Karpas-422 (cell line): ENCODE results near the gene AOAH. TPM values are rescaled to one million over a fixed set of nuclear protein-coding genes. Genes with fewer than 3 reads are reported as not detected.
"Not testable (repeated sequence)": the region's sequence is repeated elsewhere in the genome, so short reads cannot be mapped to it uniquely, and the experiment has no call there.

ENCODE experiments used
- DNase-seq: peaks from one replicate; pipeline ENCODE4 v3.0.0-alpha.2; 2015
- H2AFZ ChIP-seq: fragments of 200-600 bp; sonication (generic); 2 replicates; pipeline ENCODE4 v1.6.1; 2014; ENCODE audit warnings: antibody characterized with exemption, low read length, mixed read lengths
- H3K27ac ChIP-seq: fragments of 200-600 bp; sonication (generic); 2 replicates; pipeline ENCODE4 v1.5.1; 2014; ENCODE audit warnings: mild to moderate bottlenecking, low read length, moderate library complexity
- H3K27me3 ChIP-seq: fragments of 200-600 bp; sonication (generic); 2 replicates; pipeline ENCODE4 v1.6.1; 2014; ENCODE audit warnings: low read length, mixed read lengths
- H3K36me3 ChIP-seq: fragments of 200-600 bp; sonication (generic); 2 replicates; pipeline ENCODE4 v1.6.1; 2014; ENCODE audit warnings: low read length, mixed read lengths; ENCODE audit not compliant: insufficient read depth
- H3K4me1 ChIP-seq: fragments of 200-600 bp; sonication (generic); 2 replicates; pipeline ENCODE4 v1.6.1; 2014; ENCODE audit warnings: mild to moderate bottlenecking, low read length, mixed read lengths
- H3K4me2 ChIP-seq: fragments of 200-600 bp; sonication (generic); 2 replicates; pipeline ENCODE4 v1.6.1; 2014; ENCODE audit warnings: low read length, low read depth, mild to moderate bottlenecking; ENCODE audit not compliant: poor library complexity, severe bottlenecking
- H3K4me3 ChIP-seq: fragments of 200-600 bp; sonication (generic); 2 replicates; pipeline ENCODE4 v1.5.1; 2014; ENCODE audit warnings: mild to moderate bottlenecking, antibody characterized with exemption, low read length, mixed read lengths
- H3K79me2 ChIP-seq: fragments of 200-600 bp; sonication (generic); 2 replicates; pipeline ENCODE4 v1.6.1; 2014; ENCODE audit warnings: mild to moderate bottlenecking, low read length, mixed read lengths
- H3K9ac ChIP-seq: fragments of 200-600 bp; sonication (generic); 2 replicates; pipeline ENCODE4 v1.6.0; 2014; ENCODE audit warnings: low read length
- H3K9me2 ChIP-seq: fragments of 200-600 bp; sonication (generic), shearing (Covaris generic); replicated peaks from 2 replicates; pipeline ENCODE4 v1.6.0; 2014; ENCODE audit warnings: mild to moderate bottlenecking, low read length, moderate library complexity; ENCODE audit not compliant: insufficient read depth
- H3K9me3 ChIP-seq: fragments of 300-700, 200-600 bp; sonication (generic); 2 replicates; pipeline ENCODE4 v1.6.1; 2014; ENCODE audit warnings: low read length, mixed read lengths
- H4K20me1 ChIP-seq: fragments of 200-600 bp; sonication (generic); 2 replicates; pipeline ENCODE4 v1.6.1; 2014; ENCODE audit warnings: mild to moderate bottlenecking, antibody characterized with exemption, low read length, low read depth; ENCODE audit not compliant: insufficient read depth
- total RNA-seq: library from RNA; depleted of rRNA; stranded (reverse); fragments of >200 nt; shearing (Covaris generic); gene quantifications from 2 replicates; pipeline ENCODE4 v1.2.3, GENCODE V29; 2014; ENCODE audit warnings: low replicate concordance

Gene AOAH
- total RNA-seq, 1 experiment from 2014 or later = not detected

- Histone ChIP-seq H3K4me1 (no peaks in the 10 kb centered on the region), H3K36me3 (no peaks in the 10 kb centered on the region), H3K27ac (no peak overlapping the region), H3K79me2 (no peaks in the 10 kb centered on the region), H3K9ac (no peak overlapping the region), H3K9me3 (no peaks in the 10 kb centered on the region; the same call in 1 of the 2 replicates), H3K4me3 (no peak overlapping the region), H3K4me2 (no peak overlapping the region), H4K20me1 (no peaks in the 10 kb centered on the region), H3K9me2 (no peaks in the 10 kb centered on the region), H2AFZ (no peak overlapping the region), H3K27me3 (no peaks in the 10 kb centered on the region)
- no peak for DNase-seq
These were observed 249.3 kb downstream of the AOAH start for GRCh38 chr7:36475011-36475342.

GRCh38 chr7:36474283-36475010 lies 249.8 kb downstream of the AOAH start:
- DNase-seq = no peak
- H3K27me3 ChIP-seq = no peaks in the 10 kb centered on the region
- H3K9me2 ChIP-seq = no peaks in the 10 kb centered on the region
- no peaks in the 10 kb centered on the region for H3K4me1 ChIP-seq
- H3K4me2 ChIP-seq = no peak overlapping the region
- no peaks in the 10 kb centered on the region for H3K36me3 ChIP-seq
- H3K27ac ChIP-seq = no peak overlapping the region
- no peaks in the 10 kb centered on the region for H3K79me2 ChIP-seq
- no peaks in the 10 kb centered on the region for H4K20me1 ChIP-seq
- no peak overlapping the region for H2AFZ ChIP-seq
- H3K4me3 ChIP-seq = no peak overlapping the region
- H3K9ac ChIP-seq = no peak overlapping the region
- no peaks in the 10 kb centered on the region; the same call in 1 of the 2 replicates for H3K9me3 ChIP-seq

- H2AFZ ChIP-seq = no peak overlapping the region
- peak; percentile 74 for DNase-seq
These were observed 250.6 kb downstream of the AOAH start for GRCh38 chr7:36473454-36474282.

GRCh38 chr7:36472141-36472729 lies 252.1 kb downstream of the AOAH start:
- Histone ChIP-seq H2AFZ (no peak overlapping the region), H3K27ac (no peak overlapping the region), H3K9me2 (no peaks in the 10 kb centered on the region), H4K20me1 (no peaks in the 10 kb centered on the region), H3K4me1 (peaks cover 9% of the 10 kb centered on the region), H3K4me2 (no peak overlapping the region), H3K27me3 (no peaks in the 10 kb centered on the region), H3K4me3 (no peak overlapping the region), H3K9ac (no peak overlapping the region), H3K9me3 (no peaks in the 10 kb centered on the region), H3K79me2 (no peaks in the 10 kb centered on the region), H3K36me3 (no peaks in the 10 kb centered on the region)
- no peak for DNase-seq

More at GRCh38 chr7:36473454-36474282, 250.6 kb downstream of the AOAH start:
- H3K4me2 ChIP-seq = no peak overlapping the region
- H3K27ac ChIP-seq = no peak overlapping the region
- H3K4me3 ChIP-seq = no peak overlapping the region
- H3K9me2 ChIP-seq = no peaks in the 10 kb centered on the region
- no peaks in the 10 kb centered on the region for H3K79me2 ChIP-seq
- H4K20me1 ChIP-seq = no peaks in the 10 kb centered on the region
- no peak overlapping the region for H3K9ac ChIP-seq
- no peaks in the 10 kb centered on the region for H3K9me3 ChIP-seq
- peaks cover 3% of the 10 kb centered on the region; the same call in 1 of the 2 replicates for H3K4me1 ChIP-seq
- H3K36me3 ChIP-seq = no peaks in the 10 kb centered on the region
- no peaks in the 10 kb centered on the region for H3K27me3 ChIP-seq

- Histone ChIP-seq H3K4me1 (peaks cover 9% of the 10 kb centered on the region), H3K36me3 (no peaks in the 10 kb centered on the region), H3K9ac (no peak overlapping the region), H3K79me2 (no peaks in the 10 kb centered on the region), H2AFZ (no peak overlapping the region), H3K9me2 (no peaks in the 10 kb centered on the region), H3K4me2 (no peak overlapping the region), H3K9me3 (no peaks in the 10 kb centered on the region), H3K27ac (no peak overlapping the region), H4K20me1 (no peaks in the 10 kb centered on the region), H3K4me3 (no peak overlapping the region), H3K27me3 (no peaks in the 10 kb centered on the region)
- DNase-seq = no peak
These were observed 255.1 kb downstream of the AOAH start for GRCh38 chr7:36469236-36469635.

GRCh38 chr7:36468370-36469101 lies 255.8 kb downstream of the AOAH start:
- no peak for DNase-seq
- Histone ChIP-seq H3K4me2 (no peak overlapping the region), H3K36me3 (no peaks in the 10 kb centered on the region), H3K4me3 (no peak overlapping the region), H3K27me3 (no peaks in the 10 kb centered on the region), H3K9ac (no peak overlapping the region), H2AFZ (no peak overlapping the region), H4K20me1 (no peaks in the 10 kb centered on the region), H3K79me2 (no peaks in the 10 kb centered on the region), H3K4me1 (peaks cover 9% of the 10 kb centered on the region), H3K9me2 (no peaks in the 10 kb centered on the region), H3K27ac (no peak overlapping the region), H3K9me3 (no peaks in the 10 kb centered on the region)

GRCh38 chr7:36466001-36466400 lies 258.3 kb downstream of the AOAH start:
- H3K4me2 ChIP-seq, H4K20me1 ChIP-seq, H3K27ac ChIP-seq, H3K36me3 ChIP-seq, H3K4me1 ChIP-seq, H2AFZ ChIP-seq, H3K4me3 ChIP-seq, H3K9ac ChIP-seq, DNase-seq, H3K79me2 ChIP-seq, H3K9me2 ChIP-seq, H3K9me3 ChIP-seq, H3K27me3 ChIP-seq: not testable (repeated sequence)

GRCh38 chr7:36464271-36464670 lies 260.0 kb downstream of the AOAH start:
- Histone ChIP-seq H3K4me1 (peaks cover 9% of the 10 kb centered on the region), H3K79me2 (no peaks in the 10 kb centered on the region), H3K36me3 (no peaks in the 10 kb centered on the region), H3K9me3 (no peaks in the 10 kb centered on the region), H3K9ac (no peak overlapping the region), H3K4me2 (no peak overlapping the region), H3K9me2 (no peaks in the 10 kb centered on the region), H3K4me3 (no peak overlapping the region), H3K27ac (no peak overlapping the region), H4K20me1 (no peaks in the 10 kb centered on the region), H2AFZ (no peak overlapping the region), H3K27me3 (no peaks in the 10 kb centered on the region)
- no peak for DNase-seq
